ENCODE measurements around the gene TNFSF10.

TNFSF10 gene

GRCh38 chr3:172550347-172550943 lies 27.2 kb upstream of the TNFSF10 start:
- TF ChIP-seq TCF4 (CRISPR knock-in tag; IDR thresholded peaks at IDR 0.05; ENCODE audit: borderline replicate concordance) = no peak
- peak; percentile 98 for ATAC-seq

GRCh38 chr3:172549144-172549543 lies 25.9 kb upstream of the TNFSF10 start:
- ATAC-seq = no peak
- no peak for TF ChIP-seq CREB5 (CRISPR knock-in tag; IDR thresholded peaks at IDR 0.05; ENCODE audit: low read depth)
- TF ChIP-seq BACH2 (CRISPR knock-in tag; IDR thresholded peaks at IDR 0.05; ENCODE audit: borderline replicate concordance) = no peak
- no peak for TF ChIP-seq ZFP30 (CRISPR knock-in tag; IDR thresholded peaks at IDR 0.05)
- no peak for TF ChIP-seq PPARA (CRISPR knock-in tag; IDR thresholded peaks at IDR 0.05; ENCODE audit: borderline replicate concordance)
- TF ChIP-seq TOX (CRISPR knock-in tag; IDR thresholded peaks at IDR 0.05; ENCODE audit: borderline replicate concordance) = no peak
- TF ChIP-seq ZNF565 (CRISPR knock-in tag; conservative IDR thresholded peaks at IDR 0.05; ENCODE audit: low read depth) = no peak
- no peak for TF ChIP-seq ISL1 (CRISPR knock-in tag; IDR thresholded peaks at IDR 0.05)
- TF ChIP-seq PATZ1 (CRISPR knock-in tag; IDR thresholded peaks at IDR 0.05; ENCODE audit: borderline replicate concordance) = no peak
- no peak for TF ChIP-seq ARNTL (CRISPR knock-in tag; IDR thresholded peaks at IDR 0.05; ENCODE audit: borderline replicate concordance, low read depth)
- no peak for TF ChIP-seq CSDC2 (CRISPR knock-in tag; IDR thresholded peaks at IDR 0.05)
- TF ChIP-seq OSR1 (CRISPR knock-in tag; IDR thresholded peaks at IDR 0.05) = no peak
- TF ChIP-seq GLIS3 (CRISPR knock-in tag; IDR thresholded peaks at IDR 0.05) = no peak
- TF ChIP-seq ZNF8 (CRISPR knock-in tag; IDR thresholded peaks at IDR 0.05) = no peak
- no peak for TF ChIP-seq TSHZ2 (CRISPR knock-in tag; IDR thresholded peaks at IDR 0.05)
- no peak for TF ChIP-seq POU6F1 (CRISPR knock-in tag; IDR thresholded peaks at IDR 0.05; ENCODE audit: borderline replicate concordance, low read depth)
- TF ChIP-seq ZNF70 (CRISPR knock-in tag; IDR thresholded peaks at IDR 0.05) = no peak

- ATAC-seq = no peak
- TF ChIP-seq TSHZ2 (CRISPR knock-in tag; IDR thresholded peaks at IDR 0.05) = no peak
- no peak for TF ChIP-seq BACH2 (CRISPR knock-in tag; IDR thresholded peaks at IDR 0.05; ENCODE audit: borderline replicate concordance)
- TF ChIP-seq CSRNP3 (CRISPR knock-in tag; IDR thresholded peaks at IDR 0.05) = no peak
- no peak for TF ChIP-seq SNAI2 (CRISPR knock-in tag; IDR thresholded peaks at IDR 0.05)
These were observed 23.5 kb upstream of the TNFSF10 start for GRCh38 chr3:172546628-172547214.
